K562 (cell line): ENCODE data around the gene RNF175. TPM values are rescaled to one million over a fixed set of nuclear protein-coding genes. Genes with fewer than 3 reads are reported as not detected.

Source experiments
- ATAC-seq: fragments of 200-7000 bp; cut with Tn5 transposase; 3 replicates; pipeline ENCODE4 v1.9.1; 2020; ENCODE audit warnings: moderate library complexity
- BruUV-seq: library from RNA; stranded (reverse); fragments of 400-500 nt; replicated peaks from 2 replicates; lab custom pipeline; 2021; lab: Mats Ljungman, UMichigan
- CTCF ChIA-PET: fragments of 300-600 bp; formaldehyde crosslinking; extraction: SDS; loops from one replicate; lab custom pipeline; 2021; ENCODE audit warnings: low intra/inter-chr PET ratio; lab: Yijun Ruan, JAX
- POLR2A ChIA-PET: fragments of 300-600, 350-650 bp; sonication (Branson Sonifier 250); formaldehyde crosslinking; extraction: SDS; loops from one replicate; lab custom pipeline; 2021; ENCODE audit warnings: antibody characterized with exemption, inconsistent platforms; lab: Yijun Ruan, JAX
- DNase-seq, 4 experiments: peaks; one replicate each; pipeline versions ENCODE4 v3.0.0 to v3.0.0-alpha.2; 2011 to 2018; ENCODE audit warnings: low spot score in 3 of 4, mixed read lengths in 3 of 4; ENCODE audit errors: extremely low read depth in 1 of 4
- FAIRE-seq: peaks from 2 replicates; lab custom pipeline; 2011; peaks lifted over from hg19 to GRCh38; lab: Jason Lieb, UNC
- H2AFZ ChIP-seq: 2 replicates; pipeline ENCODE4 v1.6.0; 2011; ENCODE audit warnings: low read depth, low read length, control low read depth, inconsistent platforms
- H3K27ac ChIP-seq: fragments of 200-600 bp; 3 replicates; pipeline ENCODE4 v1.8.0; 2011; ENCODE audit warnings: low read depth, mild to moderate bottlenecking, control low read depth, inconsistent platforms, low read length, moderate library complexity, mixed read lengths; ENCODE audit errors: extremely low read depth
- H3K27me3 ChIP-seq, 2 experiments: fragments of 300-600 bp in 1 of 2; 2 replicates in 1 of 2; 3 replicates in 1 of 2; pipeline versions ENCODE4 v1.6.0 to v1.8.0; 2011; ENCODE audit warnings: inconsistent platforms in 2 of 2, low read length in 2 of 2, mild to moderate bottlenecking in 1 of 2, mixed read lengths in 1 of 2, moderate library complexity in 1 of 2; ENCODE audit not compliant: control insufficient read depth in 2 of 2, insufficient read depth in 2 of 2
- H3K36me3 ChIP-seq: fragments of 300-600 bp; 3 replicates; pipeline ENCODE4 v1.8.0; 2011; ENCODE audit warnings: mild to moderate bottlenecking, low read length, inconsistent platforms; ENCODE audit not compliant: control insufficient read depth, insufficient read depth
- H3K4me1 ChIP-seq, 2 experiments: fragments of 200-600 bp in 1 of 2; replicated peaks in 1 of 2; 2 replicates in 1 of 2; 3 replicates in 1 of 2; pipeline versions ENCODE4 v1.5.1 to v1.8.0; 2011; ENCODE audit warnings: inconsistent platforms in 2 of 2, low read length in 2 of 2, mild to moderate bottlenecking in 1 of 2, mixed read lengths in 1 of 2, moderate library complexity in 1 of 2; ENCODE audit not compliant: control insufficient read depth in 2 of 2, insufficient read depth in 2 of 2
- H3K4me2 ChIP-seq: 2 replicates; pipeline ENCODE4 v1.6.1; 2011; ENCODE audit warnings: low read length, control low read depth, inconsistent platforms, mixed read lengths; ENCODE audit not compliant: insufficient read depth
- H3K4me3 ChIP-seq: fragments of 200-600 bp; sonication (generic), shearing (Covaris generic); 2 replicates; pipeline ENCODE4 v1.5.1; 2016; ENCODE audit warnings: control low read depth, inconsistent platforms
- H3K79me2 ChIP-seq: fragments of 200-600 bp; 3 replicates; pipeline ENCODE4 v1.8.0; 2011; ENCODE audit warnings: low read length, inconsistent platforms; ENCODE audit not compliant: control insufficient read depth, insufficient read depth
- H3K9ac ChIP-seq, 2 experiments: 2 replicates each; pipeline versions ENCODE4 v1.6.0 to v1.6.1; 2011; ENCODE audit warnings: low read depth in 2 of 2, low read length in 2 of 2, control low read depth in 1 of 2, inconsistent platforms in 1 of 2, mild to moderate bottlenecking in 1 of 2, mixed read lengths in 1 of 2; ENCODE audit not compliant: insufficient read depth in 1 of 2
- H3K9me1 ChIP-seq: one replicate; pipeline ENCODE4 v1.6.0; 2011; ENCODE audit warnings: inconsistent platforms, mild to moderate bottlenecking, low read length, moderate library complexity; ENCODE audit not compliant: control insufficient read depth, insufficient read depth
- H3K9me3 ChIP-seq: replicated peaks from 2 replicates; pipeline ENCODE4 v1.5.1; 2011; ENCODE audit warnings: low read depth, low read length, inconsistent platforms; ENCODE audit not compliant: control insufficient read depth, insufficient read depth
- H4K20me1 ChIP-seq: replicated peaks from 2 replicates; pipeline ENCODE4 v1.6.1; 2011; ENCODE audit warnings: low read length, inconsistent platforms, mixed read lengths; ENCODE audit not compliant: control insufficient read depth, insufficient read depth
- ATF6 ChIP-seq: sonication (generic); formaldehyde crosslinking; IDR thresholded peaks from 2 replicates; pipeline ENCODE4 v1.4.0; 2020; ENCODE audit warnings: mild to moderate bottlenecking, missing genetic modification reagents
- SAFB ChIP-seq: fragments of 200-400 bp; formaldehyde crosslinking; IDR thresholded peaks from 2 replicates; pipeline ENCODE4 v1.6.1; 2017; ENCODE audit warnings: low read depth, low read length, borderline replicate concordance
- TRIM24 ChIP-seq, 2 experiments: fragments of 450-650 bp; IDR thresholded peaks; 2 replicates each; pipeline ENCODE4 v1.6.1; 2016
- WGBS: fragments of 100-300 bp; shearing (Covaris generic); methylation state at CpG from one replicate; pipeline ENCODE4 v1.1.6; 2016; ENCODE audit warnings: low coverage, mixed read lengths; ENCODE audit not compliant: insufficient coverage; ENCODE audit errors: missing lambda C conversion rate; 5-methylcytosine and 5-hydroxymethylcytosine counted together
- in situ Hi-C: fragments of 300-500 bp; cut with MboI; formaldehyde crosslinking; loops from 4 replicates; pipeline ENCODE4 v1.15.0; 2018; ENCODE audit warnings: inconsistent platforms, mixed read lengths
- intact Hi-C: fragments of 100-400 bp; cut with micrococcal nuclease; formaldehyde crosslinking; loops from 2 replicates; pipeline ENCODE4 v1.14.2; 2022
- polyA plus RNA-seq, 8 experiments: library from polyadenylated mRNA; depleted of rRNA in 4 of 8; stranded (reverse) in 5 of 8; unstranded in 3 of 8; fragments of >200 nt; fragmentation: Nextera tagmentation in 2 of 8; fragmentation: Illumina TruSeq in 1 of 8; extraction: Ambion mirVana in 2 of 8; extraction: Trizol in 1 of 8; gene quantifications; 2 replicates each; pipeline versions ENCODE4 v1.2.1 to v1.2.3, GENCODE V29; 2011 to 2014; ENCODE audit warnings: inconsistent platforms in 1 of 8, missing spikeins in 1 of 8
- total RNA-seq, 7 experiments: library from RNA; depleted of rRNA in 6 of 7; stranded (reverse); fragments of >200 nt in 6 of 7; fragmentation: Illumina TruSeq in 2 of 7; extraction: Trizol in 2 of 7; gene quantifications; 2 replicates each; pipeline versions ENCODE4 v1.2.1 to v1.2.3, GENCODE V29; 2011 to 2021; ENCODE audit warnings: low replicate concordance in 1 of 7

Gene RNF175
- total and polyA plus RNA-seq, 9 of the 15 experiments (the other 6 are each of a cell fraction or from before 2014, with no cell fraction given), result not detected

GRCh38 chr4:153758688-153759406 lies 977 bp downstream of the RNF175 start:
- 5% methylated on average over 15 of the region's 15 CpGs for WGBS
- Histone ChIP-seq H3K36me3 (no peaks in the 10 kb centered on the region), H3K9me3 (no peaks in the 10 kb centered on the region), H3K27me3 (peaks cover 20 to 45% of the 10 kb centered on the region in 2 experiments), H3K27ac (no peak overlapping the region), H3K4me3 (no peak overlapping the region), H3K4me2 (no peak overlapping the region), H3K9ac (no peak overlapping the region), H3K4me1 (peaks cover 0 to 10% of the 10 kb centered on the region in 2 experiments; a peak in 2 of 5 replicates), H3K79me2 (no peaks in the 10 kb centered on the region), H3K9me1 (no peaks in the 10 kb centered on the region), H4K20me1 (no peaks in the 10 kb centered on the region), H2AFZ (no peak overlapping the region)
- intact Hi-C loops (loop anchor here (10.0 kb wide), 1 partner anchor 324 kb away; no protein-coding TSS in a partner anchor), in situ Hi-C loops (no loop called here)
- no TSS peak for BruUV-seq
- no peak for TF ChIP-seq ATF6 (CRISPR knock-in tag)
- TF ChIP-seq SAFB, result no peak
- TF ChIP-seq TRIM24 (IDR thresholded peaks at IDR 0.05), result no peak
- FAIRE-seq (no peak), ATAC-seq (no peak), DNase-seq (no peak)
- POLR2A ChIA-PET, result interaction anchor here (0.9 kb wide), 2 partner anchors 9 kb away, joined by 3 read pairs; no protein-coding TSS in a partner anchor
- CTCF ChIA-PET, result interaction anchor here (0.6 kb wide), 1 partner anchor 451 kb away, joined by 3 read pairs; no protein-coding TSS in a partner anchor
